HG03064 (cell line): Measurements from ENCODE around the gene SLC6A7.
"Not testable (repeated sequence)": the region's sequence is repeated elsewhere in the genome, so short reads cannot be mapped to it uniquely, and the experiment has no call there.

Source experiments
- ATAC-seq: cut with Tn5 transposase; IDR thresholded peaks from one replicate; pipeline ENCODE4 v1.9.1; 2021; ENCODE audit warnings: low read depth; ENCODE audit not compliant: unreplicated experiment

SLC6A7 gene

DNA sequence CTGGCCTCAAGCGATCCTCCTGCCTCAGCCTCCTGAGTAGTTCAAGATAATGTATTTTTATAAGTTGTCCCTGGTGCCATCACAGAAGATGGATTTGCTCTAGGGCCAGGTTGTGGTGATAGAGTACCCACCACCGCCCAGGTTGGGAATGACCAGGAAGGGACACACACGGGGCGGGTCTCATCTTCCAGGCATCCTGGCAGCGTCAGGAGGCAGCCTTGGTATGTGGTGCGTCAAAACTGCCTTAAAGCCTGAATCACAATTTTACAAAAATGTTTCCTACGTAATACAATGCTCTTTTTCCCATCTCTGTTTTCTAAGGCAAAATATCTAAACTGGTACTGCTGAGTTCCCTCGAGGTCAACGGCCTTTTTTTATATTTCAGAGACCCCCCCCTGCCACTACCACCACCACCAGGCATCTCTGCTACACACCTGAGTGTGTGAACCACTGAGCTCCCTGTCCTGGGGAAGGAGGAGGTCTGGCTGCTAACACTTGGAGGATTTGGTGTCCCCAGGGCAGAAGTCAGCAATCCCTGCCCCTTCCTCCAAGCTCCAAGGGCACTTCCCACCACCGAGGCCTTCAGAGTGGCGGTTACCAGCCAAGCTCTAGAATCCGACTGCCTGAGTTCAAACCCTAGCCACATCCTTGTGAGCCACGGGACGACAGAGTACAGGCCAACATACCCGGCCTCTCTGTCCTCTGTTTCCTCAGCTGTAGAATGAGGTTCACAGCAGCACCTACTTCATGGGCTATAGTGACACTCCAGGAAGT, 47.3 kb downstream of the SLC6A7 start:
- ATAC-seq = no peak

DNA sequence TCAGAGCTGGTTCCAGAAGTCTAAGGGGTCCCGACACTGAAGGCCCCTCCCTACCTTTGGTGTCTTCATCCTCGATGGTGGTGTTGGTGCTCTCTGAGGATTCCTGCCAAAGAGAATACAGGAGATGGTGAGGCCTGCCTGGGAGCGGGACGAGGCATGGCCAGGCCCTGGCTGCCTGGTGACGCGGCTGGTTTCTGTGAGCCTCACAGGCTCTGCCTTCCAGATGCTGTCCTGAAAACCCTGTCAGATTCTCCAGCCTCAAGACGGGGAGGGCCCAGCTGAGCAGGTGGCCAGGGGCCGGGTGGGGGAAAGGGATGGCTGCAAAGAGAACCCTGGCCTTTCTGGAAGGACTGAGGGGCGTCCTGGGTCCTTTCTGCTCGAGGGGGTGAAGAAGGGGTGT, 48.8 kb downstream of the SLC6A7 start:
- ATAC-seq = no peak

- ATAC-seq = no peak
These were observed 49.4 kb downstream of the SLC6A7 start for GRCh38 chr5:150239099-150239793.

DNA sequence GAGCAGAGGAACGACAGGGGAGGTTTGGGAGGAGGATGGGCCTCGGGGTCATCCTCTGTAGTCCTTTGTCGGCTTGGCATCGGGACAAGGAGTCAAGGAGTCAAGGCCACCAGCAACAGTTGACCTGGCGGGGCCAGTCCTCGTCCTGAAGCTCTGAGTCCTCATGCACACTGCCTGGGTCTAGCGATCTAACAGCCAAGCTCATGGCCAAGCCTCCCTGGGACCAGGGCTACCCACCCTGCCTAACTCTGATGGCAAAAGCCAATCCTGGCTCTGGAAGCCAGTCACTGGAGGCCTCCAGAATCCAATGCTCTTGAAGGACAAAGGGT, 49.9 kb downstream of the SLC6A7 start:
- no peak for ATAC-seq

DNA sequence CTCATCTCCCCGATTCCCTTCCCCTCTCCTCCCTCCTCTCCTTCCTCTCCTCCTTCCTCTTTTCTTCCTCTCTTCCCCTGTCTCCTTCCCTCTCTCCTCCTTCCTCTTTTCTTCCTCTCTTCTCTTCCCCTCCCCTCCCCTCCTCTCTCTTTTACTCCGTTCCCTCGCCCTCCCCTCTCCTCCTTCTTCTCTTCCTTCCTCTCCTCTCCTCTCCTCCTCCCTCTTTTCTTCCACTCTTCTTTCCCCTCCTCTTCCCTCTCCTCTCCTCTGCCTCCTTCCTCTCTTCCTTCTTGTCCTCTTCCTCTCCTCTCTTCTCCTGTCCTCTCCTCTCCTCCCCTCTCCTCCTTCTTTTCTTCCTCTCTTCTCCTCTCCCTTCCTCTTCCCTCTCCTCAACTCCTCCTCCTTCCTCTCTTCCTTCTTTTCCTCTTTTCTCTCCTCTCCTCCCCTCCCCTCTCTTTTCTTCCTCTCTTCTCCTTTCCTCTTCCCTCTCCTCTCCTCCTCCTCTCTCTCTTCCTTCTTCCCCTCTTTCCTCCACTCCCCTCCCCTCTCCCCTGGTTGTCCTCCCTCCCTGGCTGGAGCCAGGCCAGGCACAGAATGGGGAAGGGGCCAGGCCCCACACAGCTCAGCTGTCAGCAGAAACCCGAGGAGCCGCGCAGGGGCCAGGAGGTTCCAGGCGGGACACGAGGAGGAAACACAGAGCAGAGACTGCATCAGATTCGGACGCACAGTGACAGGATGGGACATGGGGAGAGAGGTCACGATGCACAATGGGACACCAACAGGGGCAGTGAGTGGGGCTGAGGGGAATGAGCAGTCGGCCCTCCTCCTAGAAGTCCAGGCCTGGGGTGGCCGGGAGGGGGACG, 51.7 kb downstream of the SLC6A7 start:
- ATAC-seq = no peak

DNA sequence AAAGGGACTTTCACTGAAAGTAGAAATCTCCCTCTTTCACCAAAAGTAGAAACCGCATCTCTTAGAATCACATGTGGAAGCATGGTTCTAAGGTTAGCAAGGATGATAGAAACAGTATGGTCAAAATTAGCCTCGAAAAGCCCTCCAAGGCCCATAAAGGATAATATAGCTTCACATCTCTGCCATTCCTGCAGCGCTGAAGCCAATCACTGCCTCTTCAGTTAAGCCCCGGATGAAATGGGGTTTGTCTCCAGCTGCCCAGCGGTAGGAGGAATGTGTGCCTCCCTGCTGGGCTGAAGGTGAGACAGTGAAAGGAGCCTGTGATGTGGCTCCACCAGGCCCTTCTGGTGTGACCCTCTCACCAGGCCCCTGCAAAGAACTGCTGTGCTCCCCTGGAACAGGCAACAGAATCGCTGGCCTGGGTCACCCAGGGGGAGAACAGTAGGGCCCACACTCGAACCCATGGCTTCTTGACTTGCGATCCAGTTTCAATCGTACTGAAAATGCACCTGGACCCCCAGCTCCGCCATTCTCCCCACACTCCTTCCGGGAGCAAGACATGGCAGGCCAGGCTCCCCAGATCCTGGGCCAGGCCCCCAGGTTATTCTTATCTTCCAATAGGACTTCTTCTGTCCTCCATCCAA, 52.5 kb downstream of the SLC6A7 start:
- ATAC-seq = no peak

- ATAC-seq = no peak
These were observed 53.7 kb downstream of the SLC6A7 start for GRCh38 chr5:150243590-150243989.

DNA sequence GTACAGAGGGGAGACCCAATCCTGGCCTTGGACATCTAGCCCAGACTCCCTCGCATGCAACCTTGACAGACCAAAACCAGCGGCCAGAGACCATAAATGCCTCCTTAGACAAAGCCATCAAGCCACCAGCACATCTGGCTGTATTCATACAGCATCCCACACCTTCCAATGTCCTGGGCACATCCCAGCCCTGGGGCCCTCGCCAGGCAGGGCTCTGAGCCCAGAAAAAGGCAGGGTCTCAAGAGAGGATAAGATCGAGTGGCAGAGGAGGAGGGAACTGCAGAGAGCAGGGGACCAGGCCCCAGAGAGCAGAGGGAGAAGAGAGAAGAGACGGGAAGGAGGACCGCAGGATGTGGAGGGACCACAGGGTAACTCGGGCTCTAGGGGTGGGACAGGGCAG, 54.3 kb downstream of the SLC6A7 start:
- ATAC-seq = no peak

DNA sequence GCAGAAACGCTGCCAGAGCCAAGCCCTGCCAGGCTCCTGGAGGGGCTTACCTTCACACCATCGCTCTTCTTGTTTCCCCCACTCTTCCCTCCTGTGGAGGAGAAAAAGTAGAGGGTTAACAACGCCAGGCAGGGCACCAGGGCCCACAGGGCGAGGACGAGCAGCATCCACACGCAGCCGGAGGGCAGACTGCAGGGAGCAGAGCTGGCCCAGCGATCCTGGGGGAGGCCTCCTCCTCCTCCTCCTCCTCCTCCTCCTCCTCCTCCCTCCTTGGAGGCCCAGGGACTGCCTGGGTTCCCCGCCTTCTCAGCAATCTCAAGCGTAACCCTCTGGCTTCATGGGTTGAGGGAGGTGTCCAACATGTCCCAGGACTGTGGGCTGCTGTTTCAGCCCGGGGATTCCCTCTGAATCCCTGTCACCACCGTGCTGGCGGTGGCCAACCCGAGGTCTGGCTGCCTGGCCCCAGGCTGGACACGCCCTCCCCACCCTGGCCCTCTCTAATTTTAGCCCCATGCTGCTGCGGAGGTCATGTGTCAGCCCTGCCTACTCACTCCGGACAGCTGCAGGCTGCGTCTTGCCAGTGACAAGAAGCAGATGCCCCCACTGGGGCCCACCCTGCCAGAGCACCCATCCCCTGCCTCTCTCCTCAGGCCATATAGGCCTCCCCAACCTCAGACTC, 55.4 kb downstream of the SLC6A7 start:
- ATAC-seq = no peak

DNA sequence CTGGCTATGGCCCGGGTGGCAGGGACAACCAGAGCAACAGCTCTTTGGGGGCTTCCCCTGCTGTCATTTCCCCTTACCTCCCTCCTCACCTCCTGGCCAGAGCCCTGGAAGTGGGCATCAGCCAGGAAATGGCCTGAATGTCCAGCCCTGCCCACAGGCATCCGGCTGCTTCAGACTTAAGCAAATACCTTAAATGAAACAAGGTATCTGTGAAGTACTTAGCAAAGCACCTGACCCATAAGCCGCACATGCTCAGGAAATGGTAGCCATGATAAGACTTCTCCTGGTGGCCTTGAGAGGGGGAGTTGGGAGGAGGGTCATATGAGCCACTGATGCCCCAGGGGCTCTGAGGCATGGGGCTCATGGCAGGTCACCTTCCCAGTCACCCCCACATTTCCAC, 55.9 kb downstream of the SLC6A7 start:
- no peak for ATAC-seq

DNA sequence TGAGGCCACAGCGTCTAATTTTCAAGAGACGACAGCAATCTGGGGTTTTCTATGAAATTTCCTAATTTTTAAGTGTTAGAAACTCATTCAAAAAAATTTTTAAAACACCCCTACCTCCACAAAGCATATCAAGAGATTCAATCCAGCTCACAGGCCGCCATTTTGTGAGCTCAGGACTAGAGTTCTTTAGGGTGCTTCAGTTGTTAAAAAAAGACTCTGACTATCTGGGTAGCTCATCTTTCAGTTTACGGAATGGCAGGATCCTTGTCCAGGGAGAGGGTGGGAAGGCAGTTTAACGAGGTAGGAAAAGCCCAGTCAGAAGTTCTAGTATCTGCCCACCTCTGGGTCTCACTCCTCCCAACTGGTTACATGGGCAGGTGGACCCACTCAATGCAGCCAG, 56.6 kb downstream of the SLC6A7 start:
- no peak for ATAC-seq

DNA sequence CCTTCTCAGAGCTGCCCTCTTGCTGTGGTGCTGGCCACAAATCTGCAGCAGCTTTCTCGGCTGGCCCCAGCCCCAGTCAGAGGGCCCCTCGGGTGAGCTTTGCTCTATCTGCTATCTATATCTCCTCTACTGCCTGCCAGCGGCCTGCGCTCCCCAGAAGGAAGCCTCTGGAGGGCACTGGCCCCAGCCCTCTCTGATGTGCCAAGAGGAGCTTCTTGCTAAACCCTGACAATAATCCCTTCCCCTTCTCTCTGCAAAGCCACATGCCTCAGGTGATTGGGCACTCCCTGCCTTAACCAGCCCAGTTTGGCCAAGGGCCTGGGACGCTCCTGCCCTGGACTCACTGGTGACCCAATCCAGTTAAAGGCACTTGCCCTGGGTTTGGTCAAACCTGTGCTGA, 57.0 kb downstream of the SLC6A7 start:
- no peak for ATAC-seq

- no peak for ATAC-seq
These were observed 57.9 kb downstream of the SLC6A7 start for GRCh38 chr5:150247726-150248125.

- not testable (repeated sequence) for ATAC-seq
These were observed 58.6 kb downstream of the SLC6A7 start for GRCh38 chr5:150248493-150248892.

- ATAC-seq = no peak
These were observed 59.1 kb downstream of the SLC6A7 start for GRCh38 chr5:150248946-150249345.

GRCh38 chr5:150249744-150250143, 59.9 kb downstream of the SLC6A7 start:
- ATAC-seq = no peak

GRCh38 chr5:150251504-150251903, 61.6 kb downstream of the SLC6A7 start:
- no peak for ATAC-seq

GRCh38 chr5:150252489-150252888, 62.6 kb downstream of the SLC6A7 start:
- no peak for ATAC-seq

DNA sequence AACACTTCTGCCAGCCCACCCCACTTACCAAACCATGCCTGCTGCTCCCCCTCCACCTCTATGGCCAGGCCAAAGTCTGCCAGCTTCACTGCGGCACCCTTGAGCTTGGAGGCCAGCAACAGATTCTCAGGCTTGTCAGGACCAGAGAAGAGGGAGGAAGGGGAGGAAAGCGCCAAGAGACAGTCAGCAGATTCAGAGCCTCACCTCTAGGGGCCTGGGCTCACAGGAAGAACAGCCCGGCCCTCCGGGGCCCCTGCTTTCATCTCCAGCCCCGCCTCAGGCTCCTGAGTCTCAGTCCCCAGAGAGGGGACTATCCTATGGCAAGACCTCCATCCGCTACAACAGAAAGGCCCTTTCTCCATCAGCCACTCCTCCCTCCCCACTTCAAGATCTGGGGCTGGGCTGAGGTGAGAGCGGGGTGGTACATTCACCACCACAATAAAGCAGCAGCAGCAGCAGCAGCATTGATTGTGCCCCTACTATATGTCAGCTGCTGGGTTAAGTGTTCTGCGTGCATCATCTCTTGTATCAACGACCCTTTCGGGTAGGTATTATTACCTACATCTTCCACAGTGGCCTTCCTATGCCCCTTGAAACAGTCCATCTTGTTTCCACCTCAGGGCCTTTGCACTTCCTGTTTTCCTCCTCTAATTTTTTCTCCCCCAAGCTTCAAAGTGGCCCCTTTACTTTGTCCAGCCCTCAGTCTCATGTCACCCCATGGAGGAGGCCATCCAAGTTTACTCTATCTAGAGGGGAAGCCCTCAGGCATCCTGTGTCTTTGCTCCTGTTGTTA, 63.8 kb downstream of the SLC6A7 start:
- no peak for ATAC-seq

GRCh38 chr5:150254363-150254762, 64.5 kb downstream of the SLC6A7 start:
- no peak for ATAC-seq
